ENCODE measurements around the gene TMEM212.

The TMEM212 gene

GRCh38 chr3:171907761-171908160, 64.6 kb downstream of the TMEM212 start:
- no peak for DNase-seq (ENCODE audit: low read depth)
- no peak for TF ChIP-seq CTCF (IDR thresholded peaks at IDR 0.05; ENCODE audit: control insufficient read depth, extremely low read depth, insufficient read depth)
- H3K4me3 ChIP-seq (ENCODE audit: low read depth, low read length): no peak overlapping the region

- no peak overlapping the region for H3K4me3 ChIP-seq (ENCODE audit: low read depth, low read length)
- no peak for DNase-seq (ENCODE audit: low read depth)
- TF ChIP-seq CTCF (IDR thresholded peaks at IDR 0.05; ENCODE audit: control insufficient read depth, extremely low read depth, insufficient read depth): no peak
Measured at GRCh38 chr3:171908731-171909130, 65.6 kb downstream of the TMEM212 start.
